ENCODE measurements around the gene PGAP1. TPM values are rescaled to one million over a fixed set of nuclear protein-coding genes. Genes with fewer than 3 reads are reported as not detected.

Gene PGAP1
- polyA plus RNA-seq, 1 donor = 36.9 TPM

DNA sequence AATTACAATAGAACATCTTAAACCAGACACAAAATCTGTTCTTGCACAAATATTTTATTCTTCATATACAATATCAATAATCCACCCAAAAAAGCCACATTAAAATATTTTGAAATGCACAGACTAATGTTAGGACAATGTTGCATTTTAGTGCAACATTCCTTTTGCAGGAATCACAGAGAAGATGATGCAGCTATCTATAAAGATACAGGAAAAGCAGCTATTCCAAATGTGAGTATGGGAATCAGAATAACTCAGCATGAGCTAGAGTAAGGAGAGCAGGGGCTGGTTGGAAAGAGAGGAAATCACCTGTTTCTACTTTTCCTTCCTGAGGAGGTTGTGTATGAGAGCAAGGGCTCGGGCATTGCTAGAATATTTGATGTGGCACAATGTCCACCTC is 122.1 kb downstream of the PGAP1 start:
- no peak for DNase-seq

DNA sequence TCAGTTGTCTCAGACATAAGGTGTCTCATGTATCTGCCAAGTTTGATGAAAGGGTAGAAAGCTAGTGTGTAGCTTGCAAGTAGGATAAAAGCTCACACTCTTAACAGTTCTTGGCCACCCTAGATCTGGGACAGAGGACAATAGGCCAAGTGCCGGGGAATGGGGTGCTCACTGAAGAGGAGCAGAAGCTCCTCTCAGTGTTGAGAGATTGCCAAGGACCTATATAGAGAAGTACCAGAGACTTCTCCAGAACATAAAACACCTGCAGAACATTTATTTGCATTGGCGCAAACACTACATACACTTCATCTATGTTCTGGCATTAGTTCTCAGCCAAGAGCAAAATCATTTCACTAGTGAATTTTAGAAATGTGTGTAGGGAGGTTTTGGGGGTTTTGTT is 124.1 kb downstream of the PGAP1 start:
- no peak for DNase-seq

DNA sequence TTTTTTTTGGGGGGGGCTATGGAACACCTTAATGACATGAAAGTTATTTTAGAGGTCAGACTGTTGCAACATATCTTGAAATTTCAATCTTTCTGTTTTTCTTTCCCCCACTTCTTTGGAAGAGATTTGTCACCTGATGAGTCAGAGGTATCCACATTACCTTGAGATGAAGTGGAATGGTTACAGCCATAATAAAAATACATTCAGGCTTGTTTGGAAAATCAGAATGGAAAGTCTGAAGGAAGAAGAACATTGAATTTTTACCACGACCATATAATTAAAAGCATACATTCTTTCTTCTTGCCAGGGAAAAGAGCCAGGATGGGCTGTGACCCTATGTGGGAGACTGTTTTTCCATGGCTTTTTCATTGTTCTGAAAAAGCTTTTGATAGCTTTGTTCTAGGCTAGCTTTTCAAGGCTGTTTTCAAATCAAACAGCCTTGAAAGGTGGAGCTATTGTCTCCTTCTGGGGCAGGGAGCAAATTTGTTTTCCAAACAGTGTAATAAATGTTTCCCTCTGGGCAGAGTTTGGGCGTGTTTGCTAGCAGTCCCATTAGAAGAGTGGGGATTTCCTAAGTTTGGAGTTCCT is 124.7 kb downstream of the PGAP1 start:
- DNase-seq = no peak

DNA sequence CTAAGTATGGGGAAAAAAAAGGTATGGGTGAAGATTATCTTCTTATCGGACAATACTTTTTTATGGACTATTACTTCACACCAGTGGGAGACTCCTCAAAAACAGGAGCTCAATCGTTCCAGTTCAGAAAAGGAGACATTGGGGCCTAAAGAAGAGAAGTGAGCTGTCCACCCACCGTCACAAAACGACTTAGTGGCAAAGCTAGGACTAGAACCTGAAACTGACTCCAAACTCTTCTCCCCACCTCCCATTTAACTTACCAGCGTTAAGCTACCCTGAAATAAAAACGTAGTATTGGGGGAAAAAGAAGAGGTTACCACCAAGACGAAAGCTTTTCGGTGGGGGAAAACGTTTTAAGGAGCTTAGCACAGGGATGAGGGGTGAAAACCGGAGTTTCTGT is 127.5 kb downstream of the PGAP1 start:
- no peak for DNase-seq

DNA sequence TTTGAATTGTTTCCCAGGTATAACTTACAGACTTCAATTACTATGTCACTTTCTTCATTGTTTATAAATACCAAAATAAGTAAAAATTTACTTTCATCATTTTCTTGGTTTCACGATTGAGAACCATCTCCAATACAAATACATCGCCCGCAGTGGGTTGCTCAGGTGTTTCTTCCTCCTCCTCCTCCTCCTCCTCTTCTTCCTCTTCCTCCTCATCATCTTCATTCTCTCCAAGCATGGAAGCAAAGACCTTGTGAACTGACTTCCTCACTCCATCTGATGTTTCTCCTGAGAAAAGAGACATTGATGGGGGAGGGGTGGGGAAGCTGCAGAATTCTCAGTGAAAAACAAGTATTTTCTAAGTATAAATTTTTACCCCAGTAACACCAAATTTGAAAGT is 133.6 kb downstream of the PGAP1 start:
- no peak for DNase-seq

DNA sequence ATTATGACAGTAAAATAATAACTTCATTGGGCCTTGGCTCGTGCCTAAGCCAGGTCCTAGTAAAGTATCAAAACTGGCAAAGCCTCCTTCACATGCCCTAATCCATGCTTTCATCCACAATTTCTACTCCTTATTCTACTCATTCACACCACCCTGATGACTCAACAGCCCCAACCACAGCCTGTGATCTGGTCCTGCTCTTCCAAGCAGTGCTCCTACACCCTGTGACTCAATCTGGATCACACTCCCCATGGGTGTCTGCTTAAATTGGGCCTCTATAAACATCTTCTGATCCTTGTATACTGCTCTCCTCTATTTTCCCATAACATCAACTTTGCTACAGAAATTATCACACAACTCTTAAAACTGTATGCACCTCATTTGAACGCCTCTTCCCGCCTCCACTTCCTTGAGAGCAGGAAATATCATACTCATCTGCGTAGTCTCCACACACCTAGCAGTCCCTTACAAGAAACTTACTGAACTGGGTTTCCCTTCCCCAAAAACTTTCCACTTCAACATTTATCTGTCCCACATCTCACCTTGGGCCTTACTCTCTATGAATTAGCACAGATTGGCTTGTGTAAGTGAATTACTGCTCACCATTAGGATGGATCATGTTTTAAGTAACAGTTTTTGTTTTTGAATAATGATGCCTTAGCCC is 142.9 kb downstream of the PGAP1 start:
- DNase-seq = no peak

Other genes starting within 250 kb of the PGAP1 start
- gene GTF3C3, start 127.0 kb downstream of the PGAP1 start, polyA plus RNA-seq (ENCODE audit: insufficient read length) = 82.6 TPM
- 0.98 TPM for gene C2orf66, start 117.4 kb downstream of the PGAP1 start, polyA plus RNA-seq (ENCODE audit: insufficient read length)